NOMO-1 treated with dmso at 0.1 percent for 144 hours (cell line): ENCODE measurements around the gene MYH6.

Source experiments
- DNase-seq: peaks from one replicate; lab custom pipeline; 2025; ENCODE audit not compliant: unreplicated experiment; lab: John Stamatoyannopoulos, UW

Gene MYH6

DNA sequence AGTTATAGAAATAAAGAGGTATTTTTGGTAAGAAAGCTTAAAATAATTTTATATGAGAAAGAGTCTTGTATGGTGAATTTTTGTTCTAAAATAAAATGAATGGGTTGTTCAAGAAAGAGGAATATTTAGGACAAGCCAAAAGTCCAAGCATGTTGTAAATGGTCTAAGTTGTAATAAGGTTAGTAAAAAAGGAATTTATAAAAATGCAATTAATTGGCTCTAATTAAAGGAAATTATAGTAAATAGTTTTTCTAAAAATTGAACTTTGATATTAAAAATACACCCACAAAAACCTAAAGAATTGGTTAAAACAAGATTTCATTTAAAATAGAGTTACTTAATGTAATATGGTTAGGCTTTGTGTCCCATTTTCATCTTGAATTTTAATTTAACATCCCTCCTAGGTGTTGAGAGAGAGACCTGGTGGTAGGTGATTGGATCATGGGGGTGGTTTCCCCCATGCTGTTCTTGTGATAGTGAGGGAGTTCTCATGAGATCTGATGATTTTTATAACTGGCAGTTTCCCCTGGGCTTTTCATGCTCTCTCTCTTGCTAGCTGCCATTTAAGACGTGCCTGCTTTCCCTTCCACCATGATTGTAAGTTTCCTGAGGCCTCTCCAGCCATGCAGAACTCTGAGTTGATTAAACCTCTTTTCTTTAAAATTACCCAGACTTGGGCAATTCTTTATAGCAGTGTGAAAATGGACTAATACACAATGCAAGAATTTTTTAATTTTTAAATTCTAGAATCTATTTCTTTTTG is 68.4 kb downstream of the MYH6 start:
- DNase-seq: no peak

DNA sequence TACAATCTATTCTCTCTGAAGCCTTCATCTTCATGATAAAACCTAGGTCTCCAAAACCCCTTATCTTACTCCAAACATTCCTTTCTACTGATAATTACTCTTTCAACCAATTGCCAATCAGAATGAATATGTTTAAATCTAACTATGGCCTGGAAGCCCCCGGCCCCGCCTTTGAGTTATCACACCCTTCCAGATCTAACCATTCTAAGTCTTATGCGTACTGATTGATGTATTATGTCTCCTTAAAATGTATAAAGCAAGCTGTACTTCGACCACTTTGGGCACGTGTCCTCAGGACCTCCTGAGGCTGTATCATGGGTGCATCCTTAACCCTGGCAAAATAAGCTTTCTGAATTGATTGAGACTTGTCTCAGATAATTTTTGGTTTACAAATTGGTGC is 72.5 kb downstream of the MYH6 start:
- no peak for DNase-seq
